Hematopoietic multipotent progenitor cell treated with erythropoietin and hydrocortisone succinate and interleukin-3 and kit ligand, for 15 days (in vitro differentiated cells): ENCODE data around the gene CNOT3.
A peak's percentile ranks its signal among the peaks of the same experiment; 100 is the strongest.

Experiments
- DNase-seq: peaks from one replicate; pipeline ENCODE4 v3.0.0-alpha.2; 2015; ENCODE audit warnings: low spot score

The CNOT3 gene

GRCh38 chr19:54151362-54152035 lies 13.9 kb downstream of the CNOT3 start:
- DNase-seq, result no peak

GRCh38 chr19:54152267-54152666 lies 14.7 kb downstream of the CNOT3 start:
- DNase-seq, result no peak

- DNase-seq, result no peak
Measured at GRCh38 chr19:54152878-54153524, 15.4 kb downstream of the CNOT3 start.

- DNase-seq, result no peak
Measured at GRCh38 chr19:54153731-54154326, 16.3 kb downstream of the CNOT3 start.

GRCh38 chr19:54154603-54155345 lies 17.2 kb downstream of the CNOT3 start:
- DNase-seq, result no peak

GRCh38 chr19:54155694-54156093 lies 18.1 kb downstream of the CNOT3 start:
- no peak for DNase-seq

- no peak for DNase-seq
Measured at GRCh38 chr19:54156490-54156889, 18.9 kb downstream of the CNOT3 start.

- DNase-seq, result no peak
Measured at GRCh38 chr19:54156953-54157352, 19.4 kb downstream of the CNOT3 start.

- DNase-seq, result peak; percentile 22
Measured at GRCh38 chr19:54158812-54159351, 21.3 kb downstream of the CNOT3 start.

- DNase-seq, result peak; percentile 100
Measured at GRCh38 chr19:54159352-54160181, 22.0 kb downstream of the CNOT3 start, which contains the start of gene LENG1. Gene LENG1, minus strand, starts transcription at chr19:54159721. Its CDS starts 26 bp downstream, at chr19:54159695.

GRCh38 chr19:54160182-54160811 lies 22.7 kb downstream of the CNOT3 start:
- DNase-seq, result no peak

- no peak for DNase-seq
Measured at GRCh38 chr19:54160854-54161253, 23.3 kb downstream of the CNOT3 start.

- peak; percentile 88 for DNase-seq
Measured at GRCh38 chr19:54162241-54162805, 24.8 kb downstream of the CNOT3 start.

GRCh38 chr19:54162884-54163283 lies 25.3 kb downstream of the CNOT3 start:
- no peak for DNase-seq

- peak; percentile 57 for DNase-seq
Measured at GRCh38 chr19:54164369-54165068, 27.0 kb downstream of the CNOT3 start.

GRCh38 chr19:54165222-54165621 lies 27.7 kb downstream of the CNOT3 start:
- DNase-seq, result no peak

- peak; percentile 87 for DNase-seq
Measured at GRCh38 chr19:54168174-54168917, 30.8 kb downstream of the CNOT3 start.

GRCh38 chr19:54169149-54169740 lies 31.7 kb downstream of the CNOT3 start:
- DNase-seq, result no peak
